NT2/D1 (cell line): ENCODE measurements around the gene CHP1.
"Not testable (repeated sequence)": the region's sequence is repeated elsewhere in the genome, so short reads cannot be mapped to it uniquely, and the experiment has no call there.

Experiments used
- DNase-seq: peaks from one replicate; pipeline ENCODE4 v3.0.0-alpha.2; 2011; ENCODE audit warnings: low read depth, low spot score
- H3K27me3 ChIP-seq: 2 replicates; pipeline ENCODE4 v1.6.0; 2011; ENCODE audit warnings: mild to moderate bottlenecking; ENCODE audit not compliant: insufficient read length, insufficient read depth
- H3K36me3 ChIP-seq: 2 replicates; pipeline ENCODE4 v1.6.1; 2011; ENCODE audit warnings: mild to moderate bottlenecking, low read length, mixed read lengths; ENCODE audit not compliant: insufficient read depth, insufficient read length
- H3K4me1 ChIP-seq: 2 replicates; pipeline ENCODE4 v1.5.1; 2011; ENCODE audit not compliant: insufficient read depth, insufficient read length
- H3K4me3 ChIP-seq: 2 replicates; pipeline ENCODE4 v1.5.1; 2011; ENCODE audit warnings: low read depth; ENCODE audit not compliant: insufficient read length
- H3K9ac ChIP-seq: 2 replicates; pipeline ENCODE4 v1.6.0; 2011; ENCODE audit warnings: low read depth; ENCODE audit not compliant: insufficient read length
- H3K9me3 ChIP-seq: 2 replicates; pipeline ENCODE4 v1.5.1; 2011; ENCODE audit warnings: mild to moderate bottlenecking, low read length; ENCODE audit not compliant: insufficient read depth
- SUZ12 ChIP-seq: IDR thresholded peaks from 2 replicates; pipeline ENCODE4 v1.6.1; 2011; ENCODE audit not compliant: insufficient read length, insufficient read depth; ENCODE audit errors: extremely low read depth
- YY1 ChIP-seq: IDR thresholded peaks from 2 replicates; pipeline ENCODE4 v1.6.1; 2011; ENCODE audit not compliant: insufficient read length, insufficient read depth
- ZNF274 ChIP-seq: IDR thresholded peaks from 2 replicates; pipeline ENCODE4 v1.6.1; 2011; ENCODE audit warnings: mild to moderate bottlenecking, low read depth, low read length

CHP1 gene

DNA sequence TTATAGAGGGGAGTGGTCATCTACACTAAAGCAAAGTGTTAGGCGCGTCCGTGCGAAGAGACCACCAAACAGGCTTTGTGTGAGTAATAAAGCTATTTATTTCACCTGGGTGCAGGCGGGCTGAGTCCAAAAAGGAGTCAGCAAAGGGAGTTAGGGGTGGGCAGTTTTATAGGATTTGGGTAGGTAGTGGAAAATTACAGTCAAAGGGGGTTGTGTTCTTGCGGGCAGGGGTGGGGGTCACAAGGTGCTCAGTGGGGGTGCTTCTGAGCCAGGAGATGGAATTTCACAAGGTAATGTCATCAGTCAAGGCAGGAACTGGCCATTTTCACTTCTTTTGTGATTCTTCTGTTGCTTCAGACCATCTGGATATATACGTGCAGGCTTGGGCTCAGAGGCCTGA is 54.2 kb downstream of the CHP1 start:
- Histone ChIP-seq H3K4me1 (peaks cover 3% of the 10 kb centered on the region), H3K27me3 (no peaks in the 10 kb centered on the region), H3K9ac (peak overlapping the region; percentile 98), H3K36me3 (peaks cover 46% of the 10 kb centered on the region), H3K9me3 (no peaks in the 10 kb centered on the region), H3K4me3 (peak overlapping the region; percentile 97)
- TF ChIP-seq YY1 = no peak
- no peak for TF ChIP-seq SUZ12
- TF ChIP-seq ZNF274 = no peak
- no peak for DNase-seq

DNA sequence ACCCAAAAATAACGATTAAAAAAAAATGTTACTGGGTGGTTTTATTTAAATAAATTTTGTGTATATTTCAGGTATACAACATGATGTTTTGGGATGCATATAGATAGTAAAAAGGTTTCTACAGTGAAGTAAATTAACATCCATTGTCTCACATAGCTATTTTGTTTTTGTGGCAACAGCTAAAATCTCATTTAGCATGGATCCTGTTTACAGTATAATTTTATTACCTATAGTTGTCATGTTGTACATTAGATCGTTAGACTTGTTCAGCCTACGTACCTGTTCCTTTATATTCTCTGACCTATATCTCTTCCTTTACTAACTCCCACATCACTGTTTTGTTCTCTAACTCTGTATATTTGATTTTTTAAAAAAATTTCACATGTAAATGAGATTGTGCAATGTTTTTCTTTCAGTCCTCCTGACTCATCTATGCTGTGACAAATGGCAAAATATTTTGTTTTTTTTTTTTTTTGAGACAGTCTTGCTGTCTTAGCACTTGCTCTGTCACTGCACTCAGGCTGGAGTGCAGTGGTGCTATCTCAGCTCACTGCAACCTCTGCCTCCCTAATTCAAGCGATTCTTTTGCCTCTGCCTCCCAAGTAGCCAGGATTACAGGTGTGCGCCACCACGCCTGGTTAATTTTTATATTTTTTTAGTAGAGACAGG is 55.7 kb downstream of the CHP1 start:
- no peak overlapping the region for H3K9ac ChIP-seq
- no peaks in the 10 kb centered on the region for H3K9me3 ChIP-seq
- TF ChIP-seq ZNF274 = no peak
- TF ChIP-seq SUZ12 = no peak
- no peak for TF ChIP-seq YY1
- DNase-seq = no peak
- peaks cover 56% of the 10 kb centered on the region for H3K36me3 ChIP-seq
- H3K27me3 ChIP-seq = no peaks in the 10 kb centered on the region
- no peak overlapping the region for H3K4me3 ChIP-seq
- H3K4me1 ChIP-seq = peaks cover 3% of the 10 kb centered on the region

DNA sequence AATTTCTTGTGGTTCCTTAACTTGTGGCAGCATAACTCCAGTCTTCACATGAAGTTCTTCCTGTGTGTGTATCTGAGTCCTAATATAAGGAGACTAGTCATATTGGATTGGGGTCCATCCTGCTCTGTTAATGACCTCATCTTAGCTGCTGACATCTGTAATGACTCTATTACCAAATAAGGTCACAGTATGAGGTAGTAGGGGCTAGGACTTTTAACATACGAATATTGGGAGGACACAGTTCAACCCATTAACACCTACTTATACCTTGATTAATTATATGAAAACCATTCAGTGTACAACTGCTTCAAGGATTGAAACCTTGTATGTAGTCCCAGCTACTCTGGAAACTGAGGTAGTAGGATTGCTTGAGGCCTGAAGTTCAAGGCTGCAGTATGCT is 57.4 kb downstream of the CHP1 start:
- Histone ChIP-seq H3K27me3 (no peaks in the 10 kb centered on the region), H3K4me1 (peaks cover 3% of the 10 kb centered on the region), H3K4me3 (no peak overlapping the region), H3K9ac (no peak overlapping the region), H3K36me3 (peaks cover 55% of the 10 kb centered on the region), H3K9me3 (no peaks in the 10 kb centered on the region)
- TF ChIP-seq ZNF274 (no peak), SUZ12 (no peak), YY1 (no peak)
- DNase-seq = no peak

DNA sequence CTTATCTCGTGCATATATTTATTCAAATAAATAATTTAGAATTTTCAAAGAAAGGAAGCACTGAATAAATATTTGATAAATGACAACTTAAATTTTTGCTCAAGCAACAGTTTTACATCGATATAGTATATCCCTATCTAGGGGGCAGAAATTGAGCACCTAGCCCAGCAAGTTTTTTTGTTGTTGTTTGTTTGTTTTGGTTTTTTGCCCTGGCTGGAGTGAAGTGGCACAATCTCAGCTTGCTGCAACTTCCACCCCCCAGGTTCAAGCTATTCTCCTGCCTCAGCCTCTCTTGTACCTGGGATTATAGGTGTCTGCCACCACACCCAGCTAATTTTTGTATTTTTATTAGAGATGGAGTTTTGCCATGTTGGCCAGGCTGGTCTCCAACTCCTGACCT is 58.9 kb downstream of the CHP1 start:
- H3K9me3 ChIP-seq = no peaks in the 10 kb centered on the region
- H3K27me3 ChIP-seq = no peaks in the 10 kb centered on the region
- H3K36me3 ChIP-seq = peaks cover 61% of the 10 kb centered on the region
- H3K9ac ChIP-seq = no peak overlapping the region
- peaks cover 3% of the 10 kb centered on the region for H3K4me1 ChIP-seq
- no peak overlapping the region for H3K4me3 ChIP-seq
- no peak for TF ChIP-seq ZNF274
- no peak for DNase-seq

DNA sequence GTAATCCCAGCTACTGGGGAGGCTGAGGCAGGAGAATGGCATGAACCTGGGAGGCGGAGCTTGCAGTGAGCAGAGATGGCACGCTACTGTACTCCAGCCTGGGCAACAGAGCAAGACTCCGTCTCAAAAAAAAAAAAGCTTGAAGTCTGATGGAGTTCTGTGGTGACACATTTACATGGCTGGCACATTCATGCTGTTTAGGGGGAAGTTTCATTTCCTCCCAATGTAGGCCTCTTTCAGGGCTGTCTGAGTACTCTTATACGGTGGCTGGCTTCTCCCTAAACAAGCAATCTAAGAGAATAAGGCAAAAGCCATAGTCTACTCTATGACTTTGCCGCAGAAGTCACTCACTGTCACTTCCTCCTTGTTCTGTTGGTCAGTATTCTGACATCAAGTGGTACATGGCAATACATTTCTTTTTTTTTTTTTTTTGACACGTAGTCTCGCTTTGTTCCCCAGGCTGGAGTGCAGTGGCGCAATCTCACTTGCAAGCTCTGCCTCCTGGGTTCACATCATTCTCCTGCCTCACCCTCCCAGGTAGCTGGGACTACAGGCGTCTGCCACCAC is 60.1 kb downstream of the CHP1 start:
- peaks cover 55% of the 10 kb centered on the region for H3K36me3 ChIP-seq

DNA sequence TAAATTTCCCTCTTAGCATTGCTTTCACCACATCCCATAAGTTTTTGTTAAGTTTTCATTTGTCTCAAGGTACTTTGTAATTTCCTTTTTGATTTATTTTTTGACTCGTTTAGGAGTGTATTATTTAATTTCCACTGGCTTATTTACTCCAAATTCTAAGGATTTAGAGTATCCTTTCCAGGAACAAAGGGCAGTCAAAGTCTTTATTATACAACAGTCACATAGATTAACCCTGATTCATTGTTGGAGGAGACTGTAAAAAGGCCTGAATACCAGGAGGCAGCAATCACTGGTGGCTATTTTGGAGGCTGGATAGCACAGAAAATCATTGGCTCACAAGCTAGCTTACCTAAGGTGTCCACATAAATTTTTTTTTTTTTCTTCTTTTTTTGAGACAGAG is 61.5 kb downstream of the CHP1 start:
- TF ChIP-seq ZNF274 = no peak
- TF ChIP-seq SUZ12 = no peak
- no peak for TF ChIP-seq YY1
- no peaks in the 10 kb centered on the region for H3K27me3 ChIP-seq
- H3K9ac ChIP-seq = no peak overlapping the region
- no peak overlapping the region for H3K4me3 ChIP-seq
- H3K4me1 ChIP-seq = peaks cover 3% of the 10 kb centered on the region
- no peaks in the 10 kb centered on the region for H3K9me3 ChIP-seq
- no peak for DNase-seq
- peaks cover 54% of the 10 kb centered on the region for H3K36me3 ChIP-seq

More for the DNA sequence above, 60.1 kb downstream of the CHP1 start:
- no peak overlapping the region for H3K9ac ChIP-seq
- H3K9me3 ChIP-seq = no peaks in the 10 kb centered on the region
- no peak for DNase-seq
- H3K27me3 ChIP-seq = no peaks in the 10 kb centered on the region
- TF ChIP-seq YY1 (no peak), ZNF274 (no peak), SUZ12 (no peak)
- no peak overlapping the region for H3K4me3 ChIP-seq
- peaks cover 3% of the 10 kb centered on the region for H3K4me1 ChIP-seq

DNA sequence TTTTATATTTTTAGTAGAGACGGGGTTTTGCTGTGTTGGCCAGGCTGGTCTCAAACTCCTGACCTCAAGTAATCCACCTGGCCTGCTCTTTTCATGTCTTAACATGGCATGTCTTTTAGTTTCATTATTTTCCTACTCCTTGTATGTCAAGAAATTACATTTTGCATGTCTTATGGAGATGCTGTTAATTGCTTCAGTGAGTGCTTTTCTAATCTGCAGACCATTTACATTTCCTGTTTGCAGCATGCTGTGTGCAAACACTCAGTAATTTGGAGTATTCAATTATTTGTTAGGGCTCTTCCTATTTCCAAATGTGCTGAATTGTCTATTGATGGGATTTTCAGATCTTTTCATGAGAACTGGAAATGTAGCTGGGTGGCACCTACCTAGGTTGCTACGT is 70.1 kb downstream of the CHP1 start:
- not testable (repeated sequence) for H3K9ac ChIP-seq, H3K27me3 ChIP-seq, DNase-seq, H3K4me3 ChIP-seq, H3K4me1 ChIP-seq, H3K9me3 ChIP-seq
- H3K36me3 ChIP-seq = peaks cover 33% of the 10 kb centered on the region

DNA sequence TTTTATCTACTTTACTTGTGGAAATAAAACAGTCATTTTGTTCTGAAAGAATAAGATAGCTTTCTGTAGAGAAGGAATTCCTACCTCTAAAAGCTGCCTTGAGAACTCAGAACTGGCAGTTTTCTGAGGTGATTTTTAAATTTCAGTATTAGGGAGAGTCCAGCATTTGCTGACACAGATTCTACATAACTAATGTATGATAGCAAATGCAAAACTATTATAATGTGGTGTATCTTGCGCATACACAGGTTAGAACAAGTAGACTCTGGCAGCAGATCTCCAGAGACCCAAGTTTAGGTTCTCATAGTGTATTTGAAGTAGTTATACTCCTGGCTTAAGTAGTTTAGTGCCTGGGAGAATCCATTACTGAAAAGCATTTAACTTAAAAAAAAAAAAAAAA is 70.5 kb downstream of the CHP1 start:
- Histone ChIP-seq H3K4me3 (no peak overlapping the region), H3K9me3 (no peaks in the 10 kb centered on the region), H3K36me3 (peaks cover 29% of the 10 kb centered on the region), H3K9ac (no peak overlapping the region), H3K27me3 (no peaks in the 10 kb centered on the region), H3K4me1 (no peaks in the 10 kb centered on the region)
- DNase-seq = no peak
- no peak for TF ChIP-seq ZNF274
- TF ChIP-seq YY1 = no peak
- TF ChIP-seq SUZ12 = no peak
